Measurements from ENCODE around the gene CCDC110. TPM values are rescaled to one million over a fixed set of nuclear protein-coding genes. Genes with fewer than 3 reads are reported as not detected.
A peak's percentile ranks its signal among the peaks of the same experiment; 100 is the strongest.

CCDC110 gene
- total RNA-seq, 2 experiments from 2014 or later = 0.34 to 0.40 TPM

DNA sequence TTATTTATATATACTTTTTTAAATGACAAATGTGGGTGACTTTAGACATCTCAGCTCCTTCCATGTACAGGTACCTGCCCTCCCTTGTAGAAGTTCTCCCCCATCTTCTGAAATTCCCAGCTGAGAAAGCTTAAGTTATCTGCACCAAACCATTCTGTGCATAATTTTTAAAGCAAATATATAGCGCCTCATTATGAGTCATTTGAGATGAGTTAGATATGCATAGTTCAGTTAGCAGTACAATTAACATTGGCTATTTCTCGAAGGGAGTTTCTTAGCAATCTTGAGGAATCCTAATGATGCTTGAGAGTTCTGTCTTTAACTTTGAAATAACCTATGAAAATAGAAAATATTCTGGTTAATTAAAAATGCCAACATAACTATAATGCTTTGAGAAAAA, 26.3 kb downstream of the CCDC110 start:
- no peak for ATAC-seq
- H3K9me3 Mint-ChIP-seq (ENCODE audit: low read depth) = no peaks in the 10 kb centered on the region
- CTCF ChIA-PET = no interaction called here
- intact Hi-C loops (cut with DNase I, micrococcal nuclease) = no loop called here
- no peak overlapping the region for H3K27ac Mint-ChIP-seq
- peaks cover 6% of the 10 kb centered on the region for H3K27me3 Mint-ChIP-seq
- H3K4me3 Mint-ChIP-seq = no peak overlapping the region
- no peaks in the 10 kb centered on the region for H3K4me1 Mint-ChIP-seq
- POLR2A ChIA-PET = no interaction called here
- H3K36me3 Mint-ChIP-seq (ENCODE audit: low read depth) = no peaks in the 10 kb centered on the region
- DNase-seq = no peak

DNA sequence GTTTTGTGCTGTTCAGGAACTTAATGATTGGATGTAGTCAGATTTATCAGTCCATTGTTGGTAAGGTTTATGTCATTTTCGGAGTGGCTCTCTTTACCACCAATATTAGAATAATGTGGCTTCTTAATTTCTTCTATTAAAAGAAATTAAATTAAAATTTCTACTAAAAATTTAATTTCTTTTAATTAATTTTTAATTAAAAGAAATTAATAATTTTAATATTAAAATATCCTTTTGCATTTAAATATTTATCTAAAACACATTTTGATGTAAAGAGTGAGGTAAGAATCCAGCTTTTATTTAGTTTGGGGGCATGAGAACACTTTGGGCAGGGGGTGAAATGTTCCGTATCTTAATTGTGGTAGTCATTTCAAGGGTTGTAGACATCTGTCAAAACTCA, 30.1 kb downstream of the CCDC110 start:
- DNase-seq (no peak), ATAC-seq (no peak)
- ChIA-PET POLR2A (no interaction called here), CTCF (no interaction called here)
- Mint-ChIP-seq H3K27me3 (peaks cover 4% of the 10 kb centered on the region), H3K27ac (no peak overlapping the region), H3K4me3 (no peak overlapping the region), H3K9me3 (ENCODE audit: low read depth) (no peaks in the 10 kb centered on the region), H3K4me1 (no peaks in the 10 kb centered on the region), H3K36me3 (ENCODE audit: low read depth) (no peaks in the 10 kb centered on the region)
- intact Hi-C loops (cut with DNase I, micrococcal nuclease) = no loop called here

DNA sequence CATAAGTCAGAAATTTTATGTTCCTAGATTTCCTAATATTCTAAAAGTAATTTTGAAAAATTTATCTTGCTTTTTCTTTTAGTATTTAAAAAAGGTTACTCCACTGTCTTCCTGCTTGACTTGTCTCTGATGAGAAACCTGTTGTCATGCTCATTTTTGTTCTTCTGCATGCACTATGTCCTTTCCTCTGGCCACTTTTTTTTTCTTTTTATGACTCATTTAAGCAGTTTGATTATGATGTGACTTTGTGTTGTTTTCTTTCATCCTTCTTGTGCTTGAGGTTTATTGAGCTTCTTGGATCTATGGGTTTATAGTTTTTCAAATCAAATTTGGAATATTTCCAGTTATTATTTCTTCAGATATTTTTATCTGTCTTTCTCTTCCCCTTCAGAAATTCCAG, 33.7 kb downstream of the CCDC110 start:
- intact Hi-C loops (cut with DNase I, micrococcal nuclease) = no loop called here
- Mint-ChIP-seq H3K27me3 (peaks cover 1% of the 10 kb centered on the region), H3K4me1 (no peaks in the 10 kb centered on the region), H3K4me3 (no peak overlapping the region), H3K27ac (no peak overlapping the region), H3K9me3 (ENCODE audit: low read depth) (no peaks in the 10 kb centered on the region), H3K36me3 (ENCODE audit: low read depth) (no peaks in the 10 kb centered on the region)
- no peak for DNase-seq
- ATAC-seq = peak; percentile 57
- ChIA-PET POLR2A (no interaction called here), CTCF (interaction anchor here (1.2 kb wide), 1 partner anchor 11 kb away, joined by 3 read pairs; a partner anchor contains a TSS)

DNA sequence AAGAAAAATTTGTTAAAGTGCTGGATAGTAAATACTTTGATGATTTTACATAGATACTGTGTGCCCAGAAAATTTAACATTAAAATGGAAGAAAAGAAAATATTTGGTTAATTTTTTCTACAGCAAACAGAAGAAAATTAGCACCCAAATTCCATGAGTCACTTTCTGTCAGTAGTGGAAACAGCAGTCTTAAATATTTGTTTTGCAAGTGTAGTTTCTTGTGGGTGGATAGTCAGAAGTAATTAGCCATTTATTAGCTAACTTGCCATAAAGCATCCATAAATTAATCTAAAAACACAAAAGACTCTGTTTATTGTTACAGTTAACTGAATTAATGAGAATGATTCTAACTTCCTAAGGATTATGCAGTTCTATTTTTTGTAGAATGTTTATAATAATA, 36.1 kb downstream of the CCDC110 start:
- Mint-ChIP-seq H3K9me3 (ENCODE audit: low read depth) (no peaks in the 10 kb centered on the region), H3K4me1 (no peaks in the 10 kb centered on the region), H3K27me3 (no peaks in the 10 kb centered on the region), H3K27ac (no peak overlapping the region), H3K36me3 (ENCODE audit: low read depth) (no peaks in the 10 kb centered on the region), H3K4me3 (no peak overlapping the region)
- ChIA-PET CTCF (interaction anchor here (0.8 kb wide), 1 partner anchor 10 kb away, joined by 3 read pairs; no protein-coding TSS in a partner anchor), POLR2A (no interaction called here)
- DNase-seq (no peak), ATAC-seq (no peak)
- intact Hi-C loops (cut with DNase I, micrococcal nuclease) = no loop called here

DNA sequence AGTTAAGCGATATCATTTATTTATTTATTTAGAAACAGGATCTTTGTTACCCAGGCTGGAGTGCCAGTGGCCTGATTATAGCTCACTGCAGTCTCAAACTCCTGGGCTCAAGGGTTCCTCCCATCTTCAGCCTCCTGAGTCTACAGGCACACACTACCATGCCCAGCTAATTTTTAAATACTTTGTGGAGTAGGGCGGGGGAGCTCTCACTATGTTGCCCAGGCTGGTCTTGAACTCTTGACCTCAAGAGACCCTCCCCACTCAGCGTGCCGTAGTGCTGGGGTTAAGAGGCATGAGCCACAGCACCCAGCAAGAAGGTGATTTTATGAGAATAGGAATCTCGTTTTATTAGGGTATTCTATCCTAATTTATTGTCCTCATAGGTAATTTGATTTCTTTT, 41.9 kb downstream of the CCDC110 start:
- Mint-ChIP-seq H3K27me3 (peaks cover 2% of the 10 kb centered on the region), H3K36me3 (ENCODE audit: low read depth) (peaks cover 4% of the 10 kb centered on the region), H3K9me3 (ENCODE audit: low read depth) (no peaks in the 10 kb centered on the region), H3K27ac (no peak overlapping the region), H3K4me1 (peaks cover 4% of the 10 kb centered on the region), H3K4me3 (no peak overlapping the region)
- intact Hi-C loops (cut with DNase I, micrococcal nuclease) = no loop called here
- ChIA-PET POLR2A (interaction anchor here (0.6 kb wide), 1 partner anchor 716 kb away, joined by 3 read pairs; no protein-coding TSS in a partner anchor), CTCF (no interaction called here)
- no peak for DNase-seq
- no peak for ATAC-seq

DNA sequence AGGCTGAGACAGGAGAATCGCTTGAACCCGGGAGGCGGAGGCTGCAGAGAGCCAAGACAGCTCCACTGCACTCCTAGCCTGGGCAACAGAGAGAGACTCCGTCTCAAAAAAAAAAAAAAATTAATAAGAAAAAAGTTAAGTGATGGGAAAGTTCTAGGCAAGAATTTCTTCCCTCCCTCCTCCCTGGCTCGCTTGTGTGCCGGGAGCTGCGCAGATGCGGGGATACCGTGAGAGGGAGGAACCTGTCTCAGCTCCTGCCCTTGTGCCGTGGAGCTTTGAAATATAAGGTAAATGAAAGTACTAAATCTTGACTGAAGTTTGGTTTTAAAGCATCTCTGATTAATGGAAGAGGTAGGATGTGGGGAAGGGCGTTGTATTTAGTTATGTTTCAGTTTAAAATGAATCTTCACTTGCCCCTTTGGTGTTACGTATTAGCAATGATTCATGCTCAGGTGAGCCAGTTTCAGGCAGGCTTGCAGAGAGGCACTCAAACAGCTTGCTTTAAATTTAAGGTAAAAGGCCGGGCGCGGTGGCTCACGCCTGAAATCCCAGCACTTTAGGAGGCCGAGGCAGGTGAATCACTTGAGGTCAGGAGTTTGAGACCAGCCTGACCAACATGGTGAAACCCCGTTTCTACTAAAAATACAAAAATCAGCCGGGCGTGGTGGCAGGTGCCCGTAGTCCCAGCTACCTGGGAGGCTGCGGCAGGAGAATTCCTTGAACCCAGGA, 44.4 kb downstream of the CCDC110 start:
- no peak for ATAC-seq
- Mint-ChIP-seq H3K9me3 (ENCODE audit: low read depth) (no peaks in the 10 kb centered on the region), H3K36me3 (ENCODE audit: low read depth) (peaks cover 4% of the 10 kb centered on the region), H3K4me3 (peak overlapping the region; percentile 35), H3K27ac (no peak overlapping the region), H3K4me1 (peaks cover 19% of the 10 kb centered on the region), H3K27me3 (peaks cover 2% of the 10 kb centered on the region)
- no peak for DNase-seq
- intact Hi-C loops (cut with DNase I, micrococcal nuclease) = loop anchor here in 1 of 2 experiments (1.0 kb wide), 1 partner anchor 44 kb away; the partner anchor contains the start of gene CCDC110
- ChIA-PET CTCF (interaction anchor here (0.6 to 2.1 kb wide), 4 partner anchors 11 to 32 kb away, joined by 3 to 8 read pairs (median 4); partner anchors contain the start of genes ANKRD37 and LRP2BP), POLR2A (no interaction called here)

DNA sequence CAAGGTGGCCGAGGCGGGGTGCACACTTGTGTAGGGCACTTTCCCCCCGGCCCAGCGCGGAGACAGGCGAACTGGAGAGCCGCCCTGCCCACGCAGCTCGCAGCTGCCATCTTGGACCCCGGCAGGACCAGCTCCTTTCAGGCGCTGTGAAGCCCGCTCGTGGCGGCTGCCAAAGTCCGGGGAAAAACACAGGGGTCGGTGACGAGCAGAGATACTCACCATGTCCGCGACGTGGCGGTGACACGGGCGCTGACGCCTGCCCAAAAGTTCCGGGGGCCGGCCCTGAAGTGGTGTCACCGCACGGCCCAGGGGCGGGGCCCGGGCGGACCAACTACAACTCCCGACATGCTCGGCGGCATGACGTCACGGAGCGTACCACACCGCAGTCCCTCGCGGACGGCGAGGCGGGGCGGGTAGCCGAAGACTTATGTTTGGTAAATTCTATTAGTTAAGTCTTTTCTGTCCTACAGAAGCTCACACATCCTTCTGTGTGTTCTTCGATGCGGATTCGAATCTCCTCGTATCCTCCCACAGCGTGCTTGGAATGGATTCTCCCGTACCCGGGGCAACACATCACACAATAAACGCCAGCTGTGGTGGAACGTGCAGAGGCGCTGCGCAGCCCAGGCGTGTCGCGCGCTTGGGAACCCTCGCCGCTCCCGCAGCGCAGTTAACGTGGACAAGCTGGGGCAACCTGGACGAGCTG, 45.7 kb downstream of the CCDC110 start, which contains the start of gene UFSP2:
Gene UFSP2, minus strand, starts transcription at position 318 of the 706 bp plus-strand sequence. Its CDS starts 96 bp downstream, at position 222.
- peaks cover 2% of the 10 kb centered on the region for H3K27me3 Mint-ChIP-seq
- peak within 1 kb of the TSS; percentile 90 for H3K27ac Mint-ChIP-seq
- DNase-seq (peak; percentile 93), ATAC-seq (peak; percentile 91)
- peaks cover 15% of the 10 kb centered on the region for H3K36me3 Mint-ChIP-seq (ENCODE audit: low read depth)
- H3K9me3 Mint-ChIP-seq (ENCODE audit: low read depth) = no peaks in the 10 kb centered on the region
- peaks cover 30% of the 10 kb centered on the region for H3K4me1 Mint-ChIP-seq
- peak within 1 kb of the TSS; percentile 83 for H3K4me3 Mint-ChIP-seq
- intact Hi-C loops (cut with DNase I, micrococcal nuclease) = loop anchor here (1.0 to 2.0 kb wide), 9 partner anchors 29 to 1921 kb away; partner anchors contain the start of genes ANKRD37 (in 2 of the 2), CCDC110 (in 2 of the 2), CFAP97 (in 1 of the 2) and CYP4V2 (in 1 of the 2)
- CTCF ChIA-PET = interaction anchor here (0.6 to 2.1 kb wide), 8 partner anchors 10 to 965 kb away, joined by 3 to 8 read pairs (median 4); partner anchors contain the start of genes ANKRD37 and LRP2BP
- POLR2A ChIA-PET = interaction anchor here (0.6 to 2.0 kb wide), 2 partner anchors 29 to 80 kb away, joined by 5 to 11 read pairs; partner anchors contain the start of gene ANKRD37

DNA sequence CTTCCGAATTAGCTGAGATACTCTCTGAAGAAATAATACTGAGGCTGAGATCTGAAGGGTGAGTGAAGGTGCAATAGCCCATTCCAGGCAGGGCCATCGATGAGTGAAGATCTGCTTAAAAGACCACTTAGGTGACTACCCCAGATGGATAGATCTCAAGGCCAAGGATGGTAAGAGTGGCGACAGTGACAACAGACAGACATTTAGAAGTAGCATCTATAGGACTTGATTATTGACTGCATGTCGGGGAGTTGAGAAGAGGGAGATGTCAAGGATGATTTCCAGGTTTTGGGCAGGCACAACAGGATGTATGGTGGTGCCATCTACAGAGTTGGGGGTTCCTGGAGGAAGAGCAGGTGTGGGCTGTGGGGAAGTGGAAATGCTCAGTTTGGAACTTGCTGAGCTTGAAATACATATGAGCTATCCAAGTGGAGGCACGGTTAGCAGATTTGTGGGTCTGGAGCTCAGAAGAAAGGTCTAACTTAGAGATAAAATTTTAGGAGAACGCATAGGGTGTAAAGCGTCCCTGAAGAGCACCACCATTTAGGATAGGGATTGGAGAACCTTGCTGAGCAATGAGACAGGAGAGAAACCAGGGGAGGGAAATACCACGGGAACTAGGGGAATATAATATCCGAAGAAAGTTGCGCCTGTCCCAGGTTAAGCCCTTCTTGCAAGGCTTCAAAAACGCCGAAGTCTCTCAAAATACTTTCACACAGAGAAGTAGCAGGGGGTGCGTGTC, 46.5 kb downstream of the CCDC110 start:
- Mint-ChIP-seq H3K4me1 (peaks cover 30% of the 10 kb centered on the region), H3K27me3 (no peaks in the 10 kb centered on the region), H3K27ac (peak overlapping the region; percentile 90), H3K36me3 (ENCODE audit: low read depth) (peaks cover 15% of the 10 kb centered on the region), H3K4me3 (peak overlapping the region; percentile 83), H3K9me3 (ENCODE audit: low read depth) (no peaks in the 10 kb centered on the region)
- ChIA-PET POLR2A (interaction anchor here (2.0 kb wide), 1 partner anchor 28 kb away, joined by 11 read pairs; the partner anchor contains the start of gene ANKRD37), CTCF (interaction anchor here (0.6 to 2.1 kb wide), 7 partner anchors 11 to 964 kb away, joined by 3 to 8 read pairs (median 5); partner anchors contain the start of genes ANKRD37 and LRP2BP)
- DNase-seq (peak; percentile 10), ATAC-seq (no peak)
- intact Hi-C loops (cut with DNase I, micrococcal nuclease) = loop anchor here (1.0 to 2.0 kb wide), 9 partner anchors 29 to 1920 kb away; partner anchors contain the start of genes ANKRD37 (in 2 of the 2), CCDC110 (in 1 of the 2), CFAP97 (in 1 of the 2) and CYP4V2 (in 1 of the 2)

DNA sequence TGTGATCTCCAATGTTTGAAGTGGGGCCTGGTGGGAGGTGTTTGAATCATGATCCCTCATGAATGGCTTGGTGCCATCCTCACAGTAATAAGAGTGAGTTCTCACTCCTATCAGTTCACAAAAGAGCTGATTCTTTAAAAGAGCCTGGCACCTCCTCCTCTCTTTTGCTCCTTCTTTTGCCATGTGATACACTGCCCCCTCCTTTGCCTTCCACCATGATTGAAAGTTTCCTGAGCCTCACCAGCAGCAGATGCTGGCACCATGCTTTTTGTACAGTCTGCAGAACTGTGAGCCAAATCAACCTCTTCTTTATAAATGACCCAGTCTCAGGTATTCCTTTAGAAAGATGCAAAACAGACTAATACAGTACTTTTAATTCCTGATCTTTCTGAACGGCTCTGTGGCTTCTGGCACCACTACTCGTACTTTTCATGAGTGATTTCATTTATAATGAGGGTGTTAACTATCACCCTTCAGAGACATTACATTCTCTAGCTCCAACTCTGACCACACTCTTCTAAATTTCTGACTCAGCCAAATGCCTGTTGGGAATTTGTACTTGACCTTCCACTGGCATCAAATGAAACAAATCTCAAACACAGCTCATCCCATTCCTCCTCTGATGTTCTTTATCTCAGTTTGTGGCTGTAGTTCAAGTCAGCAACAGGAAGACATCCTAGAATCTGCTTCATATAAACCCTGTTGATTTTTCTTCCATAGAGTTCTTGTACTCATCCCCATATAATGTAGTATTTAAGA, 50.0 kb downstream of the CCDC110 start:
- Mint-ChIP-seq H3K27me3 (no peaks in the 10 kb centered on the region), H3K4me1 (peaks cover 30% of the 10 kb centered on the region), H3K36me3 (ENCODE audit: low read depth) (peaks cover 33% of the 10 kb centered on the region), H3K27ac (peak overlapping the region; percentile 21), H3K9me3 (ENCODE audit: low read depth) (no peaks in the 10 kb centered on the region), H3K4me3 (no peak overlapping the region)
- ATAC-seq = no peak
- POLR2A ChIA-PET = no interaction called here
- intact Hi-C loops (cut with DNase I, micrococcal nuclease) = no loop called here
- CTCF ChIA-PET = interaction anchor here (1.6 kb wide), 1 partner anchor 23 kb away, joined by 3 read pairs; no protein-coding TSS in a partner anchor
- no peak for DNase-seq

DNA sequence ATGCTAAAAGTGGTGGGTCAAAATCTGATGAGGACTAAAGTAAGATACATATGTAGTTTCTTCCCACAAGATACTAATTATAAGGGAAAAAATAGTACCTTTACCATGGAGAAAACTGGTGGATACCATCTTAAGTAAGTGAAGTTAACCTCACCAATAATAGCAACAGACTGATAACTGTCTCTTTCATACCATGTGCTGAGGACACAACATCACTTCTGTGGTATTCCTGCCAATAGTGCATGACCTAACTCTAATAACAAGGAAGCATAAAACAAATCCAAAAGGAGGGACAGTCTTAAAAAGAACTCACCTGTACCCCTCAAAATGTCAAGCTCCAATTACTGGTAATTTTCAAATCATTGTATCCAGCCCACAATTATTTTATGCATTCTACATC, 54.6 kb downstream of the CCDC110 start:
- Mint-ChIP-seq H3K27ac (no peak overlapping the region), H3K36me3 (ENCODE audit: low read depth) (peaks cover 49% of the 10 kb centered on the region), H3K27me3 (no peaks in the 10 kb centered on the region), H3K4me3 (no peak overlapping the region), H3K4me1 (peaks cover 10% of the 10 kb centered on the region), H3K9me3 (ENCODE audit: low read depth) (no peaks in the 10 kb centered on the region)
- POLR2A ChIA-PET = no interaction called here
- CTCF ChIA-PET = interaction anchor here (1.0 kb wide), 1 partner anchor 10 kb away, joined by 3 read pairs; no protein-coding TSS in a partner anchor
- no peak for DNase-seq
- no peak for ATAC-seq
- intact Hi-C loops (cut with DNase I, micrococcal nuclease) = no loop called here

Data from activated CD4-positive, alpha-beta T cell treated with anti-CD3 and anti-CD28 coated beads for 36 hours (primary cell).